ENCODE data around the gene CHRNB2.

- TF ChIP-seq CTCF (IDR thresholded peaks at IDR 0.05 in 8 of 11, conservative IDR thresholded peaks at IDR 0.05 in 3 of 11) (no peak), POLR2AphosphoS5 (IDR thresholded peaks at IDR 0.05) (no peak)
Measured at GRCh38 chr1:154573168-154573510, 5.6 kb downstream of the CHRNB2 start.

Measured in spleen (tissue), 7 donors.